Progenitor cell of endocrine pancreas (in vitro differentiated cells): ENCODE measurements around the gene DGUOK. TPM values are rescaled to one million over a fixed set of nuclear protein-coding genes. Genes with fewer than 3 reads are reported as not detected.

Experiments used
- DNase-seq: peaks from one replicate; pipeline ENCODE4 v3.0.0; 2021; ENCODE audit warnings: low spot score; ENCODE audit not compliant: unreplicated experiment
- H3K27ac Mint-ChIP-seq: 2 replicates; pipeline ENCODE4 v1.8.0; 2021; ENCODE audit warnings: mild to moderate bottlenecking, moderate library complexity, mixed read lengths
- H3K27me3 Mint-ChIP-seq: 2 replicates; pipeline ENCODE4 v1.8.0; 2021; ENCODE audit warnings: mixed read lengths
- H3K36me3 Mint-ChIP-seq: 2 replicates; pipeline ENCODE4 v1.8.0; 2022; ENCODE audit warnings: mixed read lengths; ENCODE audit not compliant: insufficient read depth
- H3K4me1 Mint-ChIP-seq: 2 replicates; pipeline ENCODE4 v1.8.0; 2021; ENCODE audit warnings: low read depth, mixed read lengths
- H3K4me3 Mint-ChIP-seq: 2 replicates; pipeline ENCODE4 v1.8.0; 2021; ENCODE audit warnings: low read depth, mild to moderate bottlenecking, moderate library complexity, mixed read lengths
- H3K9me3 Mint-ChIP-seq: 2 replicates; pipeline ENCODE4 v1.8.0; 2021; ENCODE audit warnings: low read depth, mixed read lengths
- total RNA-seq: library from RNA; stranded (reverse); gene quantifications from 2 replicates; pipeline ENCODE4 v1.2.1, GENCODE V29; 2021
- TF ChIP-seq, protein P1 (sequence below): fragments of 200-600 bp; sonication (generic); IDR thresholded peaks from one replicate; pipeline ENCODE4 v1.5.0; 2021; ENCODE audit warnings: antibody characterized with exemption, mild to moderate bottlenecking; ENCODE audit not compliant: unreplicated experiment

DGUOK gene
- total RNA-seq, 1 donor from 2014 or later, result 63.8 TPM

DNA sequence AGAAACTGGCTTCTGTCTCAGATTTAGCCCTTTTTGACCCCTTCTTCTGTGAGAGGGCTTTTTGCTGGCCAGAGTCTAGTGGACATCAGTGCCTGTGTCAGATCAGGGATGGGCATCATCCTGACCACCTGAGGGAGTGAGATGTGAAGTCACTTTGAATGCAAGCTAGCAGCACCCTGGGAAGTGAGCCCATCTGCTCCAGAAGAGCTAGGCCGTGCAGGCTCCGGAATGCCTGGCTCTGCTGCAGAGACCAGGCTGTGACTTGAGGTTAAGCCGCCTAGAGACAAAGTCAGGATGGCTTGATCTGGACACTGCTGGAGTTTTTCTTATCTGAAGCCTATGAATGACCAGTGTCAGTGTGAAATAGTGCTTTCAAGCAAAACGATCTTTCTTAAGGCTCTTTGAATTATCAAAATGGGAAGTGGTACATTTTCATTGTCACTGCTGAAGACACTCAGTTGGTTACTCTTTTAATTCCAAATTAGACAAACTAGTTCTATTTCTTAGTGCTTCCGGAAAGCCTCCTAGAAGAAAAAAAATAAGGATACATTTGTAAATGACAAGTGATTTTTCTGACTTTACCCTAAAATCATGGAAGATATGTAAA lies 20.8 kb downstream of the DGUOK start:
- TF ChIP-seq, protein P1, sequence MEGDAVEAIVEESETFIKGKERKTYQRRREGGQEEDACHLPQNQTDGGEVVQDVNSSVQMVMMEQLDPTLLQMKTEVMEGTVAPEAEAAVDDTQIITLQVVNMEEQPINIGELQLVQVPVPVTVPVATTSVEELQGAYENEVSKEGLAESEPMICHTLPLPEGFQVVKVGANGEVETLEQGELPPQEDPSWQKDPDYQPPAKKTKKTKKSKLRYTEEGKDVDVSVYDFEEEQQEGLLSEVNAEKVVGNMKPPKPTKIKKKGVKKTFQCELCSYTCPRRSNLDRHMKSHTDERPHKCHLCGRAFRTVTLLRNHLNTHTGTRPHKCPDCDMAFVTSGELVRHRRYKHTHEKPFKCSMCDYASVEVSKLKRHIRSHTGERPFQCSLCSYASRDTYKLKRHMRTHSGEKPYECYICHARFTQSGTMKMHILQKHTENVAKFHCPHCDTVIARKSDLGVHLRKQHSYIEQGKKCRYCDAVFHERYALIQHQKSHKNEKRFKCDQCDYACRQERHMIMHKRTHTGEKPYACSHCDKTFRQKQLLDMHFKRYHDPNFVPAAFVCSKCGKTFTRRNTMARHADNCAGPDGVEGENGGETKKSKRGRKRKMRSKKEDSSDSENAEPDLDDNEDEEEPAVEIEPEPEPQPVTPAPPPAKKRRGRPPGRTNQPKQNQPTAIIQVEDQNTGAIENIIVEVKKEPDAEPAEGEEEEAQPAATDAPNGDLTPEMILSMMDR, result no peak
- Mint-ChIP-seq H3K36me3 (peaks cover 29% of the 10 kb centered on the region), H3K9me3 (no peaks in the 10 kb centered on the region), H3K27me3 (no peaks in the 10 kb centered on the region), H3K27ac (no peak overlapping the region), H3K4me3 (no peak overlapping the region), H3K4me1 (peaks cover 5% of the 10 kb centered on the region)
- no peak for DNase-seq

DNA sequence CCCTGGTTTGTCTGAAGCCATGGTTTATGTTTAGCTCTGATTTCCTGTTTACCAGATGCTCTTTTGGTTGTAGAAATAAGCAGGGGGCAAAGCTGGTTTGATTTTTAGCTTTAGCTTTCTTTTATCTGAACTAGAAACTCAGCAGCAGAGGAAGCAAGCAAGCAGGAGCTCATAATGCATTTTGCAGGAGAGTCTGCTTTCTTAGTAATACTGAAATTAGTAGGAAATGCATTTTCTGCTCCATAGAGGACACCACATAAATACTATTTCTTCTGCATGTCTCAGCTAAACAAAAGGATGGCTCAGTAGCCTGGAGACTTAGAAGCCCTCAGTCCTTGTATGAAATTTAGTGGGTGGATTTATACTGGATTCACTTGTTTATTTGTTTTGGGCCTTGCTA lies 23.1 kb downstream of the DGUOK start:
- Mint-ChIP-seq H3K27ac (no peak overlapping the region), H3K4me1 (peaks cover 5% of the 10 kb centered on the region), H3K27me3 (no peaks in the 10 kb centered on the region), H3K36me3 (peaks cover 34% of the 10 kb centered on the region), H3K9me3 (no peaks in the 10 kb centered on the region), H3K4me3 (no peak overlapping the region)
- DNase-seq, result no peak
- TF ChIP-seq, protein P1, result no peak

DNA sequence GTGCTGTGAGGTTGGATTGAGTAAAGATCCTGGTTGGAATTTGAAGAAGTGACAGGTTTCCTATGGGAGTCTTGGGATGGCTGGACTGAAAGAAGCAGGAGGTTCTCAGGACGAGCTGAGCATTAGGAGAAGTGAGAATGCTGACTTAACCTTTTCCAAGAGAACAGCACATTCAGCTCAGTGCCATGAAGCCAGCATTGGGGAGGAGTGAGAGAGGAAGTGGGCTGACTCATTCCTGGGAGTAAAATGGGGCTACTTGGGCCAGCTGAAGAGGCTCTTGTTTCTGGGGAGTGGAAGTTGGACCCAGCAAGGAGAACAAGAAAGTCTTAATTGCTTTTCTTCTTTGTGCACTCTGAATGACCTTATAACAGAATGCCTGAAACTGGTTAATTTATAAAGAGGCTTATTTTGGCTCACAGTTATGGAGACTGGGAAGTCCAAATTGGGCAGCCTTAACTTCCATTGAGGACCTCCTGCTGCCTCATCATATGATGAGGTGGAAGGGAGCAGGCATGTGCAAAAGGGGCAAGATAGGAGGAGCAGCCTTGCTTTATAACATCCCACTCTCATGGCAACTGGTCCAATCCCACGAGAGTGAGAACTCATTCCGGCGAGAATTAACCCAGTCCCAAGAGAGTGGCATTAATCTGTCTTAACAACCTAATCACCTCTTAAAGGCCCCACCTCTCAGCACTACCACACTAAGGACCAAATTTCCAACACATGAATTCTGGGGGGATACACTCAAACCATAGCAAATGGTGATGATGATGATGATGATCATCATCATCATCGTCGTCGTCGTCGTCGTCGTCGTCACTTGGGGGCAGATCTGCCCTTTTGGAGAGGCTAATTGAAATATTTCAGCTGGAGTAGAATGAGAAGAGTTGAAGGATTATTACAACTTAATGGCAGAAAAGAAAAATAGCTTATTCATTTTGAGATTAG lies 26.1 kb downstream of the DGUOK start:
- peaks cover 5% of the 10 kb centered on the region for H3K4me1 Mint-ChIP-seq
- H3K36me3 Mint-ChIP-seq, result peaks cover 39% of the 10 kb centered on the region
- TF ChIP-seq, protein P1, result no peak
- H3K27me3 Mint-ChIP-seq, result no peaks in the 10 kb centered on the region
- no peak for DNase-seq
- no peaks in the 10 kb centered on the region for H3K9me3 Mint-ChIP-seq
- H3K27ac Mint-ChIP-seq, result no peak overlapping the region
- no peak overlapping the region for H3K4me3 Mint-ChIP-seq

DNA sequence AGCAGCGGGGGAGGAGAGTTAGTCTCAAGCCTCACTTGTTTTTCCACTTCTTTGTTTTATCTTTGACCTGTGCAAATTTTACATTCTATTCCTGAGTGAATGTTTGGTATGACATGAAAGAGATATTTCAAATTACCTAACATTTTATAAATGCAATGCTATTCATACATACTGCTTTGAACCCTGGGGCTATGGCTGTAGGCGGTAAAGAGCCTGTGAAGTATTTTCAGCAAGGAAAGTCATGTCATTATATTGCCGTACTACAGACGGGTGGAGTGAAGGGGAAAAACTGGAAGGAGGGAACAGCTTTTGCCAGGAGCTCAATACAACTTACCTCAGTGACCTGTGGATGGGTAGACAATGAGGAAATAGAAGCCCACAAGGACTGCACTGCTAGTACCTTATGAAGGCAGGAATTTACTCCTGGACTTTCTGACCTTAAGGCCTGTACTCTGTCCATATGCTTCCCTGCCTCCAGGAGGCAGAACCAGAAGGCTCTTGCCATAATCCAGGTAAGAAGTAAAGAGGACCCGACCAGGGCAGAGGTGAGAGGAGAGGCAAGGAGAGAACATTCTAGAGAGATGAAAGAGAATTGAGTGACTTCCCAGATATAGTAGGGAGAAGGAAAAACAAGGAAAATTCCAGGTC lies 29.7 kb downstream of the DGUOK start:
- Mint-ChIP-seq H3K27me3 (no peaks in the 10 kb centered on the region), H3K4me1 (no peaks in the 10 kb centered on the region), H3K9me3 (no peaks in the 10 kb centered on the region), H3K4me3 (no peak overlapping the region), H3K27ac (no peak overlapping the region), H3K36me3 (peaks cover 35% of the 10 kb centered on the region)
- TF ChIP-seq, protein P1, result no peak
- DNase-seq, result no peak

DNA sequence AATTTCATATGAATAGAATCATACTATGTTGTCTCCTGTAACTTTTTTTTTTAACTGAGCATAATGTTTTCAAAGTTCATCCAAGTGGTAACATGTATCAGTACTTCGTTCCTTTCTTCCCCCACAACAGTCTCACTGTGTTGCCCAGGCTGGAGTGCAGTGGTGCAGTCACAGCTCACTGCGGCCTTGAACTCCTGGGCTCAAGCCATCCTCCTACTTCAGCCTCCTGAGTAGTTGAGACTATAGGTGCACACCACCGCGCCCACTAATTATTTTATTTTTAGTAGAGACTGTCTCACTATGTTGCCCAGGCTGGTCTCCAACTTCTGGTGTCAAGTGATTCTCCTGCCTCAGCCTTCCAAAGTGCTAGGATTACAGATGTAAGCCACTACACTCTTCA lies 34.6 kb downstream of the DGUOK start:
- TF ChIP-seq, protein P1, result no peak
- no peak overlapping the region for H3K4me3 Mint-ChIP-seq
- H3K4me1 Mint-ChIP-seq, result no peaks in the 10 kb centered on the region
- H3K27ac Mint-ChIP-seq, result no peak overlapping the region
- peaks cover 23% of the 10 kb centered on the region for H3K36me3 Mint-ChIP-seq
- H3K27me3 Mint-ChIP-seq, result no peaks in the 10 kb centered on the region
- H3K9me3 Mint-ChIP-seq, result peaks cover 7% of the 10 kb centered on the region
- no peak for DNase-seq
